Esophagus muscularis mucosa (tissue), 4 donors: ENCODE measurements around the gene HINFP. TPM values are rescaled to one million over a fixed set of nuclear protein-coding genes. Genes with fewer than 3 reads are reported as not detected.
"Not testable (repeated sequence)": the region's sequence is repeated elsewhere in the genome, so short reads cannot be mapped to it uniquely, and the experiment has no call there.

ENCODE experiments used
- DNase-seq: peaks from one replicate; pipeline ENCODE4 v3.0.0-alpha.2; 2017; ENCODE audit errors: extremely low spot score
- H3K27ac ChIP-seq, 4 donors: fragments of 200-600 bp; sonication (generic); replicated peaks in 1 of 4; 1 replicate in 3 of 4; 2 replicates in 1 of 4; pipeline ENCODE4 v1.5.1; 2016 to 2019; ENCODE audit warnings: mild to moderate bottlenecking in 1 of 4
- H3K27me3 ChIP-seq, 4 donors: fragments of 200-600 bp; sonication (generic); one replicate each; pipeline versions ENCODE4 v1.5.1 to v1.6.0; 2016 to 2019
- H3K36me3 ChIP-seq, 4 donors: fragments of 200-600 bp; sonication (generic); one replicate each; pipeline ENCODE4 v1.5.1; 2016 to 2019
- H3K4me1 ChIP-seq, 4 donors: fragments of 200-600 bp; sonication (generic); one replicate each; pipeline ENCODE4 v1.5.1; 2016 to 2019
- H3K4me3 ChIP-seq, 4 donors: fragments of 200-600 bp; sonication (generic); 1 replicate in 2 of 4; 2 replicates in 2 of 4; pipeline ENCODE4 v1.5.1; 2016 to 2019; ENCODE audit warnings: mild to moderate bottlenecking in 4 of 4, moderate library complexity in 1 of 4
- H3K9me3 ChIP-seq, 4 donors: fragments of 200-600 bp; sonication (generic); 1 replicate in 3 of 4; 2 replicates in 1 of 4; pipeline ENCODE4 v1.5.1; 2016 to 2019
- CTCF ChIP-seq, 3 experiments: fragments of 200-600 bp in 2 of 3; fragments of 450-650 bp in 1 of 3; sonication (generic) in 2 of 3; IDR thresholded peaks; one replicate each; pipeline ENCODE4 v1.5.1; 2017 to 2019; ENCODE audit warnings: antibody characterized with exemption in 3 of 3, mild to moderate bottlenecking in 2 of 3, moderate library complexity in 1 of 3
- EP300 ChIP-seq: sonication (generic); formaldehyde crosslinking; IDR thresholded peaks from one replicate; pipeline ENCODE4 v1.6.1; 2017; ENCODE audit warnings: antibody characterized with exemption
- POLR2A ChIP-seq: fragments of 450-650 bp; IDR thresholded peaks from one replicate; pipeline ENCODE4 v1.6.1; 2017; ENCODE audit warnings: antibody characterized with exemption, moderate library complexity, mild to moderate bottlenecking, low read depth
- POLR2AphosphoS5 ChIP-seq, 2 donors: sonication (generic); formaldehyde crosslinking; IDR thresholded peaks; one replicate each; pipeline ENCODE4 v1.6.1; 2017; ENCODE audit warnings: antibody characterized with exemption in 2 of 2
- WGBS: methylation state at CpG from one replicate; pipeline ENCODE4 v1.1.5; 2018; 5-methylcytosine and 5-hydroxymethylcytosine counted together
- intact Hi-C: fragments of 100-400 bp; cut with DNase I; formaldehyde crosslinking; loops from one replicate; pipeline ENCODE4 v1.15.1; 2023
- total RNA-seq, 4 donors: library from RNA; depleted of rRNA; stranded (reverse); fragments of >200 nt; gene quantifications; one replicate each; pipeline versions ENCODE4 v1.1.0 to v1.2.1, GENCODE V29; 2016

The HINFP gene
- total RNA-seq, 4 donors from 2014 or later, result 22.8 to 30.8 (median 26.4) TPM

GRCh38 chr11:119181677-119182412 is 60.5 kb downstream of the HINFP start:
- Histone ChIP-seq H3K27ac (no peak overlapping the region), H3K9me3 (no peaks in the 10 kb centered on the region), H3K36me3 (peaks cover 6 to 65% (median 55%) of the 10 kb centered on the region in 4 donors), H3K4me3 (no peak overlapping the region), H3K4me1 (peaks cover 0 to 9% (median 0%) of the 10 kb centered on the region in 4 donors), H3K27me3 (peaks cover 0 to 7% (median 0%) of the 10 kb centered on the region in 4 donors)
- intact Hi-C loops, result no loop called here
- TF ChIP-seq POLR2A, result no peak
- no peak for TF ChIP-seq EP300
- TF ChIP-seq CTCF (IDR thresholded peaks at IDR 0.05), result no peak
- no peak for TF ChIP-seq POLR2AphosphoS5 (IDR thresholded peaks at IDR 0.05)
- no peak for DNase-seq
- 86% methylated on average over 16 of the region's 17 CpGs for WGBS

GRCh38 chr11:119184399-119184798 is 63.0 kb downstream of the HINFP start:
- H3K27ac ChIP-seq, H3K9me3 ChIP-seq, H3K4me1 ChIP-seq, intact Hi-C loops, H3K4me3 ChIP-seq, DNase-seq: not testable (repeated sequence)
- WGBS, result 84% methylated on average over 9 of the region's 9 CpGs
- peaks cover 0 to 21% (median 0%) of the 10 kb centered on the region in 4 donors for H3K27me3 ChIP-seq
- peaks cover 4 to 48% (median 39%) of the 10 kb centered on the region in 4 donors for H3K36me3 ChIP-seq

Other genes with a start within 250 kb of the HINFP start
- gene CXCR5, start 237.7 kb upstream of the HINFP start, total RNA-seq, result under 1 TPM in 1 of 4 donors, not detected in 3; 0.17 TPM
- gene BCL9L, start 195.7 kb upstream of the HINFP start, total RNA-seq, result 10 to 100 TPM; 19.1 to 66.2 (median 42.7) TPM
- not detected for gene UPK2, start 165.3 kb upstream of the HINFP start, total RNA-seq
- gene FOXR1, start 149.8 kb upstream of the HINFP start, total RNA-seq, result not detected
- 10 to 100 TPM; 22.2 to 55.2 (median 30.8) TPM for gene CENATAC, start 123.4 kb upstream of the HINFP start, total RNA-seq
- gene RPS25, start 103.2 kb upstream of the HINFP start, total RNA-seq, result 1,000 to 10,000 TPM; 1,036 to 2,235 (median 1,740) TPM
- 10 to 100 TPM; 38.2 to 47.2 (median 42.4) TPM for gene TRAPPC4, start 102.8 kb upstream of the HINFP start, total RNA-seq
- 10 to 100 TPM in 1 of 4 donors, 1 to 10 TPM in 3; 5.8 to 11.7 (median 9.5) TPM for gene SLC37A4, start 90.7 kb upstream of the HINFP start, total RNA-seq
- gene HYOU1, start 64.4 kb upstream of the HINFP start, total RNA-seq, result 10 to 100 TPM; 36.1 to 57.5 (median 52.7) TPM
- 10 to 100 TPM; 27.4 to 40.2 (median 32.4) TPM for gene VPS11, start 53.8 kb upstream of the HINFP start, total RNA-seq
- 1 to 10 TPM; 3.1 to 7.8 (median 6.1) TPM for gene HMBS, start 36.7 kb upstream of the HINFP start, total RNA-seq
- gene DPAGT1, start 19.7 kb upstream of the HINFP start, total RNA-seq, result 10 to 100 TPM; 14.2 to 28.7 (median 19.9) TPM
- 10 to 100 TPM in 2 of 4 donors, 1 to 10 TPM in 2; 7.5 to 15.2 (median 9.4) TPM for gene C2CD2L, start 14.2 kb upstream of the HINFP start, total RNA-seq
- 1 to 10 TPM in 1 of 4 donors, under 1 TPM in 3; 0.33 to 1.4 (median 0.60) TPM for gene ABCG4, start 27.5 kb downstream of the HINFP start, total RNA-seq
- 10 to 100 TPM; 21.5 to 47.3 (median 27.2) TPM for gene NLRX1, start 47.1 kb downstream of the HINFP start, total RNA-seq
- gene NHERF4, start 63.9 kb downstream of the HINFP start, total RNA-seq, result under 1 TPM in 1 of 4 donors, not detected in 3; 0.29 TPM
- 10 to 100 TPM; 20.7 to 27.7 (median 24.1) TPM for gene CBL, start 84.8 kb downstream of the HINFP start, total RNA-seq
- 1,000 to 10,000 TPM in 1 of 4 donors, 100 to 1,000 TPM in 3; 607 to 1,312 (median 805) TPM for gene MCAM, start 195.6 kb downstream of the HINFP start, total RNA-seq
- 10 to 100 TPM; 14.2 to 33.2 (median 20.9) TPM for gene RNF26, start 212.9 kb downstream of the HINFP start, total RNA-seq
- gene C1QTNF5, start 219.3 kb downstream of the HINFP start, total RNA-seq, result 10 to 100 TPM; 23.7 to 74.3 (median 51.6) TPM
- under 1 TPM in 1 of 4 donors, not detected in 3; 0.11 TPM for gene MFRP, start 225.1 kb downstream of the HINFP start, total RNA-seq